ENCODE data around the gene CCDC134.

The CCDC134 gene

DNA sequence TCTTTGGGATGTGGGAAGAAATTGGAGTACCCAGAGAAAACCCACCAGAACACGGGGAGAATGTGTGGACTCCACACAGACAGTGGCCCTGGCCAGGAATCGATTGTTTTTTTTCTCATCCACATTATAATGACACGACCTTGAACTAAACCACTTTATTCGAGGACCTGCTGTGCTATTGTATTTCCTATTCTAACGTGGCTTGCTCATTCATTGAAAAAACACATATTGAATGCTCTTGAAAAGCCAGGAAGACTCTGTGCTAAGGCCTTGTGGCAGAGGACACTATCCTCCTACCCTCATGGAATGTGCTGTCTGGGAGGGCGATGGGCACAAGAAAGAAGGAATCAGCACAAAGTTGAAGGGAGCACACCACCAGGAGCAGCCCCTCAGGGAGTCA is 23.3 kb downstream of the CCDC134 start:
- no peak overlapping the region for H3K4me3 ChIP-seq (ENCODE audit: low read depth, low read length, poor library complexity, severe bottlenecking)
- H4K20me1 ChIP-seq (ENCODE audit: insufficient read depth, low read length), result no peaks in the 10 kb centered on the region

DNA sequence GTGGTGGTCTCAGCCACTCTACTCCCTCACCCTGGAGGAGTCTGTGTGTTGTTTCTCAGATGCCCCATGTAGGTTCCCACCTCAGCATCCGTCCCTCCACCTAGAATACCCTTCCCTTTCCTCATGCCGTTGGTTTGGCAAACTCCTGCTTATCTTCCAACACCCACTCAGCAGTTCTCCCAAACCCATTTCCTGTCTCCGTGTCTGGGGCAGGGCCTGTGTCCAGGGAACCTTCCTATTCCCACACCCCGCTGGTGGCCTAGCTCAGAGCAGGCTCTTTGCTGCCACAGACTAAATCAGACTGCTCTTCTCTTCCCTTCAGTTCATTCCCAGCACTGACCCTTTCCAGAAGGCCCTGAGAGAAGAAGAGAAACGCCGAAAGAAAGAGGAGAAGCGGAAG is 24.9 kb downstream of the CCDC134 start:
- Histone ChIP-seq H3K9me3 (ENCODE audit: low read length) (no peaks in the 10 kb centered on the region), H3K27me3 (ENCODE audit: insufficient read depth, low read length) (no peaks in the 10 kb centered on the region), H3K36me3 (ENCODE audit: insufficient read depth, low read length) (peaks cover 12% of the 10 kb centered on the region), H3K4me1 (ENCODE audit: insufficient read depth, low read length, severe bottlenecking) (no peaks in the 10 kb centered on the region), H3K4me3 (ENCODE audit: low read depth, low read length, poor library complexity, severe bottlenecking) (no peak overlapping the region), H3K4me2 (ENCODE audit: low read length) (no peak overlapping the region), H3F3A (ENCODE audit: insufficient read depth, low read length) (no peaks in the 10 kb centered on the region), H2AFZ (ENCODE audit: low read length) (no peak overlapping the region), H4K20me1 (ENCODE audit: insufficient read depth, low read length) (no peaks in the 10 kb centered on the region), H3K9me2 (ENCODE audit: low read depth, low read length) (no peaks in the 10 kb centered on the region), H3K79me2 (ENCODE audit: insufficient read depth, low read length) (no peaks in the 10 kb centered on the region), H3K27ac (ENCODE audit: low read depth, low read length, poor library complexity, severe bottlenecking) (no peak overlapping the region), H3K9ac (ENCODE audit: low read length) (no peak overlapping the region)
- TF ChIP-seq, protein P1, sequence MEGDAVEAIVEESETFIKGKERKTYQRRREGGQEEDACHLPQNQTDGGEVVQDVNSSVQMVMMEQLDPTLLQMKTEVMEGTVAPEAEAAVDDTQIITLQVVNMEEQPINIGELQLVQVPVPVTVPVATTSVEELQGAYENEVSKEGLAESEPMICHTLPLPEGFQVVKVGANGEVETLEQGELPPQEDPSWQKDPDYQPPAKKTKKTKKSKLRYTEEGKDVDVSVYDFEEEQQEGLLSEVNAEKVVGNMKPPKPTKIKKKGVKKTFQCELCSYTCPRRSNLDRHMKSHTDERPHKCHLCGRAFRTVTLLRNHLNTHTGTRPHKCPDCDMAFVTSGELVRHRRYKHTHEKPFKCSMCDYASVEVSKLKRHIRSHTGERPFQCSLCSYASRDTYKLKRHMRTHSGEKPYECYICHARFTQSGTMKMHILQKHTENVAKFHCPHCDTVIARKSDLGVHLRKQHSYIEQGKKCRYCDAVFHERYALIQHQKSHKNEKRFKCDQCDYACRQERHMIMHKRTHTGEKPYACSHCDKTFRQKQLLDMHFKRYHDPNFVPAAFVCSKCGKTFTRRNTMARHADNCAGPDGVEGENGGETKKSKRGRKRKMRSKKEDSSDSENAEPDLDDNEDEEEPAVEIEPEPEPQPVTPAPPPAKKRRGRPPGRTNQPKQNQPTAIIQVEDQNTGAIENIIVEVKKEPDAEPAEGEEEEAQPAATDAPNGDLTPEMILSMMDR (IDR thresholded peaks at IDR 0.05; ENCODE audit: low read length), result no peak
- TF ChIP-seq EZH2 (IDR thresholded peaks at IDR 0.05; ENCODE audit: borderline replicate concordance, low read length), result no peak

More for the DNA sequence above, 23.3 kb downstream of the CCDC134 start:
- no peaks in the 10 kb centered on the region for H3F3A ChIP-seq (ENCODE audit: insufficient read depth, low read length)
- peaks cover 7% of the 10 kb centered on the region; the same call in 1 of the 2 replicates for H3K36me3 ChIP-seq (ENCODE audit: insufficient read depth, low read length)
- no peak for TF ChIP-seq EZH2 (IDR thresholded peaks at IDR 0.05; ENCODE audit: borderline replicate concordance, low read length)
- TF ChIP-seq, protein P1 (IDR thresholded peaks at IDR 0.05; ENCODE audit: low read length), result no peak
- no peak overlapping the region for H3K27ac ChIP-seq (ENCODE audit: low read depth, low read length, poor library complexity, severe bottlenecking)
- H2AFZ ChIP-seq (ENCODE audit: low read length), result no peak overlapping the region
- no peaks in the 10 kb centered on the region for H3K27me3 ChIP-seq (ENCODE audit: insufficient read depth, low read length)
- no peak overlapping the region for H3K9ac ChIP-seq (ENCODE audit: low read length)
- H3K79me2 ChIP-seq (ENCODE audit: insufficient read depth, low read length), result no peaks in the 10 kb centered on the region
- H3K9me3 ChIP-seq (ENCODE audit: low read length), result no peaks in the 10 kb centered on the region
- H3K4me2 ChIP-seq (ENCODE audit: low read length), result no peak overlapping the region
- no peaks in the 10 kb centered on the region for H3K4me1 ChIP-seq (ENCODE audit: insufficient read depth, low read length, severe bottlenecking)
- H3K9me2 ChIP-seq (ENCODE audit: low read depth, low read length), result no peaks in the 10 kb centered on the region

DNA sequence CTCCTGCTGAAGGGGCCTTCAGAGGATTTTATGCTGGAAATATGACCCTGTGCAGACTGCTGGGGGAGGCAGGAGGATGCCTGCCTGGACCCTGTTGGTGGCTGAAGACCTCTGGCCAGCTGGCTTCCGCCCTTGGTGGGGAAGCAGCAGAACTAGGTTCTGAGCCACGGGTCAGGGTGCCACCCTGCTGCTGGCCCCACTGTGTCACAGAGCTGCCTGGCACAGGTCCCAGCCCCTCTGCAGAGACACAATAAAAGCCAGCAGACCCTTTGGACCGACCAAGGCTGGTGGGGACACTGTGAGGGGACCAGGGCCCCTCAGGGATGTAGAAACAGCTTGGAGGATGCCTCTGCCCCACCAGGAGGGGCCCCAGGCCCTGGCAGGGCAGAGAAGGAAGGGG is 25.5 kb downstream of the CCDC134 start:
- Histone ChIP-seq H3F3A (ENCODE audit: insufficient read depth, low read length) (no peaks in the 10 kb centered on the region), H3K36me3 (ENCODE audit: insufficient read depth, low read length) (peaks cover 13% of the 10 kb centered on the region), H3K4me1 (ENCODE audit: insufficient read depth, low read length, severe bottlenecking) (no peaks in the 10 kb centered on the region), H3K27ac (ENCODE audit: low read depth, low read length, poor library complexity, severe bottlenecking) (no peak overlapping the region), H3K79me2 (ENCODE audit: insufficient read depth, low read length) (no peaks in the 10 kb centered on the region), H3K9me2 (ENCODE audit: low read depth, low read length) (no peaks in the 10 kb centered on the region), H4K20me1 (ENCODE audit: insufficient read depth, low read length) (no peaks in the 10 kb centered on the region), H2AFZ (ENCODE audit: low read length) (no peak overlapping the region), H3K27me3 (ENCODE audit: insufficient read depth, low read length) (no peaks in the 10 kb centered on the region), H3K9me3 (ENCODE audit: low read length) (no peaks in the 10 kb centered on the region), H3K4me3 (ENCODE audit: low read depth, low read length, poor library complexity, severe bottlenecking) (no peak overlapping the region), H3K4me2 (ENCODE audit: low read length) (no peak overlapping the region), H3K9ac (ENCODE audit: low read length) (no peak overlapping the region)
- TF ChIP-seq, protein P1 (IDR thresholded peaks at IDR 0.05; ENCODE audit: low read length), result no peak
- TF ChIP-seq EZH2 (IDR thresholded peaks at IDR 0.05; ENCODE audit: borderline replicate concordance, low read length), result no peak
